IPS-15b (cell line): ENCODE results near the gene POR.

ENCODE experiments used
- H3K27me3 ChIP-seq: one replicate; pipeline ENCODE4 v1.6.1; 2013; ENCODE audit warnings: low read length; ENCODE audit not compliant: control insufficient read depth, insufficient read depth
- H3K36me3 ChIP-seq: one replicate; pipeline ENCODE4 v1.6.1; 2013; ENCODE audit warnings: low read length; ENCODE audit not compliant: control insufficient read depth, insufficient read depth
- H3K4me1 ChIP-seq: one replicate; pipeline ENCODE4 v1.6.1; 2013; ENCODE audit warnings: mild to moderate bottlenecking, low read length; ENCODE audit not compliant: control insufficient read depth, insufficient read depth
- H3K4me3 ChIP-seq: one replicate; pipeline ENCODE4 v1.5.1; 2013; ENCODE audit warnings: low read depth, low read length
- H3K9ac ChIP-seq: one replicate; pipeline ENCODE4 v1.6.1; 2013; ENCODE audit warnings: low read depth, mild to moderate bottlenecking, low read length
- H3K9me3 ChIP-seq: one replicate; pipeline ENCODE4 v1.6.1; 2013; ENCODE audit warnings: mild to moderate bottlenecking, low read length; ENCODE audit not compliant: control insufficient read depth, insufficient read depth

The POR gene

DNA sequence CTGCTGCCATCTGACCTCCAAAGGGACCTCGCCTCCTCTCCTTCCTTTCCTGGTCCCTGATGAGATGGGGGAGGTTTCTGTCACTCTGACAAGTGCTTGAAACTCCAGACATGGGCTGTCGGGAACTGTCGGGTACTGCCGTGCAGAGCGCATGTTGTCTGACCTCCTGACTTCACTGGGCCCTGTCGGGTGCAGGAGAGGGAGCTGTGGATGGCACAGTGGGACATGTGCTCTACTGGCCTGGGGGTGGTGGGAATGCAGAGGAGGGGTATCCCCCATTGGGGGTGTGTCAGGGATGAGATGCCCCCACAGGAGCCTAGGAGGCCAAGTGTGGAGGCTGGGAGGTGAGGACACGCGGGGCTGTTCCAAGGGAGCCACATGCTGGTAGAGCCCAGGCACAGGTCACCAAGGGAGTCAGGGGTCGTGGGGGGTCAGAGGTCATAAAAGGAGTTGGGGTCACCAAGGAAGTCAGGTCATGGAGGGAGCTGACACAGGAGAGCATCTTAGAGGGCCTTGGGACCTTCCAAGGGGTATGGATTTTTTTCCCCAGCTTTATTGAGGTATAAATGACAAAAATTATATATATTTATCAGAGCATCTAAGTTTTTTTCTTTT, 48.5 kb downstream of the POR start:
- Histone ChIP-seq H3K27me3 (no peaks in the 10 kb centered on the region), H3K9me3 (no peaks in the 10 kb centered on the region), H3K4me1 (no peaks in the 10 kb centered on the region), H3K4me3 (no peak overlapping the region), H3K36me3 (peaks cover 13% of the 10 kb centered on the region), H3K9ac (no peak overlapping the region)

DNA sequence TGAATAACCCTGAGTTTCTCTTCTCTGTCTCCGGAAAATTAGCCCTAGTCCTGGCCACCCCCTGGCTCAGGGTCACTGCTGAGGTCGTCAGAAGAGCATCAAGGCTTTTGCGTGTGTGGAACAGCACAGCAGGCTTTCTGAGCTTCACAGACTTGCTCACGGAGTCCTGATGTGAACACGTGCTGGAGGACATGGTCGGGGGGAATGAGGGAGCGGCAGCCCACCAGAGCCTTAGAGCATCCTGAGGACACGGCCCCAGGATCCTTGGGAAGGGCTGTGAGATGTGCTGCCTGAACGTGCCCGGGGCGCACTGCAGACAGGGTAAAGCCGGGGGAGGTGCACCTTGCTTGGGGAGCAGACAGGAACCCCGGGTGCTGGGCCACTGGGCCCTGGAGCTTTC, 50.7 kb downstream of the POR start:
- Histone ChIP-seq H3K27me3 (no peaks in the 10 kb centered on the region), H3K36me3 (peaks cover 11% of the 10 kb centered on the region), H3K4me3 (no peak overlapping the region), H3K9me3 (no peaks in the 10 kb centered on the region), H3K4me1 (no peaks in the 10 kb centered on the region), H3K9ac (no peak overlapping the region)

DNA sequence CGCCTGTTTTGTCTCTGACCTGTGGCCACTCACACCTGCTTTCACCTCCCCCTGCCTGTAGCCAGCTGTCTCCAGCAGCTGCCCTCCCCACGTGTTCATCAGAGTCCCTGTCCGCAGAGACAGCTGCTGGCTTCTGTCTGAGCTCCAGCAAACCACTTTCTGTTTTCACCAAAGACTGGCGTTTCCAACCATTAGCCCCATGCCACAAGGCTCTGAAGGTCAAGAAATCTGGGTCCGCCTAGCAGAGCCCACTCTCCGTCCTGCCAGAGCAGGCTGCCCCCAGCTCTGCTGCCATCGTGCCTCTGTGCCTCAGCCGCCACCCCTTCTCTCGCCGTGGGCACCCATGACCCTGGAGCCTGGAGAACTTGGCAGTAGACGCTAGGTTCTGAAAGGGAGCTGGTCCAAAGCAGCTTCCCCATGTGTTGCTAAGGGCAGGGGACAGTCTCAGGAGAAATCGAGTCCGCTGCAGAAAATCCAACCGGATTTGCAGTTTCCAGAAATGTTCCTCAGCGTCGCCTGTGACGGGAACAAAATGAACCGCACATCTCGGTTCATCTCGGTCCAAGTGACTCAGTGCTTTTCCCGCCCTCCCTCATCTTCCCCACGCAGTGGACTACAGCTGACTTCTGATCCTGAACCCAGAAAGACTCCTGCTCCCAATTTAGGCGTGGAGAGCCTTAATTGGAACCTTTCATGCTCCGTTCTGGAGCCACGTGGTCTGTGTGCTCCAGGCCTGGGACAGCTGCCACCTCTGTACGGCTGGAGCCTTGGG, 51.4 kb downstream of the POR start:
- Histone ChIP-seq H3K27me3 (no peaks in the 10 kb centered on the region), H3K4me1 (no peaks in the 10 kb centered on the region), H3K36me3 (peaks cover 11% of the 10 kb centered on the region), H3K9me3 (no peaks in the 10 kb centered on the region), H3K9ac (no peak overlapping the region), H3K4me3 (no peak overlapping the region)

DNA sequence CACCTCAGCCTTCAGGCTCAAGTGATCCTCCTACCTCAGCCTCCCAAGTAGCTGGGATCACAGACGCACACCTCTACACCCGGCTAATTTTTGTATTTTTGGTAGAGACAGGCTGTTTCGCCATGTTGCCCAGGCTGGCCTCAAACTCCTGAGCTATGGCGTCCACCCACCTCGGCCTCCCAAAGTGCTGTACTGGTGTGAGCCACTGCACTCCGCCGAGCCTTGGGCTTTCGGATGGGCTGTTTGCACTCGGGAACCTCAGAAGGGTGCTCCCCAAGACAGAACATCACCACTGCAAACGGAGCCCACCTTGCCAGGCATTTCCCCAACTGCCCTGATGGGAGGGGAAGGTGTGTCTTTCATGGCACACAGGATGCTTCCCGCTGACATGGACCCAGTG, 52.1 kb downstream of the POR start:
- no peaks in the 10 kb centered on the region for H3K9me3 ChIP-seq
- no peak overlapping the region for H3K9ac ChIP-seq
- H3K4me3 ChIP-seq = no peak overlapping the region
- no peaks in the 10 kb centered on the region for H3K27me3 ChIP-seq
- peaks cover 11% of the 10 kb centered on the region for H3K36me3 ChIP-seq
- H3K4me1 ChIP-seq = no peaks in the 10 kb centered on the region

DNA sequence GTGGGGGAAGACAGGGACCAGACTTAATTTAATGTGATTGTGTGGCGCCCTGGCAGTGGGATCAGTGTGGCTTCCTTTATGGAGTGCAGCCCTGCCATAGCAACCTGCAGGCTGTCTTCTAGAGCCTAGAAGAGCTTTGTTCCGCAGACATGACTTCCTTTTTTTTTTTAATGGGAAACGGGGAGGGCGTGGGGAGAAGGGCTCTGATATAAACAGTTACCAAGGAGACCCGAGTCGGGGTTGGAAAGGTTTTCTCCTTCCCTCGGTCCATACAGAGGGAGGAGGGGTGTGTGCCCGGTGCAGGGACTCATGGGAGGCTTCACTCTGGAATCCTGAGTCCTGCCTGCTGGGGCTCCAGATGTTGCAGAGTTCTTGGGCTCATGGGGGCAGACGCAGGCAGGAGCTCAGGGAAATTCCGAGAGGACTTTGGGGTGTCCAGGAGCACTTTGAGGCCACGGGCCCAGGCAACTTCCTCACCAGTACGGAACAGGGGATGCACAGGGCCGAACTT, 52.6 kb downstream of the POR start:
- Histone ChIP-seq H3K36me3 (peaks cover 13% of the 10 kb centered on the region), H3K9me3 (no peaks in the 10 kb centered on the region), H3K4me3 (no peak overlapping the region), H3K4me1 (no peaks in the 10 kb centered on the region), H3K27me3 (no peaks in the 10 kb centered on the region), H3K9ac (no peak overlapping the region)

DNA sequence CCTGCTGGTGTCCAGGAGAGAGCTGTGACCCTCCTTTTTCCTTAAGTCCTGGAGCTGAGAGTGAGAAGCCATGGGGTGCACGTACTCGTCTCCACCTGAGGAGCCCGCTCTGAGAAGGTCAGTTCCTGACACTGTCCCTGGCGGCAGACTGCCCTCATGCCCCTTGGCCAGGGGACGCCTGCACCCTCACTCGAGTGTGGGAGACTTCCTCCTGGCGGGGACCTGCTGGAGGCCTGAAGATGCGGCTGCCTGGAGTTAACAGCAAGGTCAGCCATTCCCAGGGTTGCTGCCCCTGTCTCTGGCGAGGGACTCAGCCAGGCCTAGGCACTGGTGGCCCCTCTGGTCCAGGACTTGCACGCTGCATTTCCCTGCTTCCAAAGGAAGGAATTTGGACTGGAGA, 53.1 kb downstream of the POR start:
- peaks cover 15% of the 10 kb centered on the region for H3K36me3 ChIP-seq
- no peaks in the 10 kb centered on the region for H3K4me1 ChIP-seq
- H3K27me3 ChIP-seq = no peaks in the 10 kb centered on the region
- H3K4me3 ChIP-seq = no peak overlapping the region
- H3K9me3 ChIP-seq = no peaks in the 10 kb centered on the region
- no peak overlapping the region for H3K9ac ChIP-seq

DNA sequence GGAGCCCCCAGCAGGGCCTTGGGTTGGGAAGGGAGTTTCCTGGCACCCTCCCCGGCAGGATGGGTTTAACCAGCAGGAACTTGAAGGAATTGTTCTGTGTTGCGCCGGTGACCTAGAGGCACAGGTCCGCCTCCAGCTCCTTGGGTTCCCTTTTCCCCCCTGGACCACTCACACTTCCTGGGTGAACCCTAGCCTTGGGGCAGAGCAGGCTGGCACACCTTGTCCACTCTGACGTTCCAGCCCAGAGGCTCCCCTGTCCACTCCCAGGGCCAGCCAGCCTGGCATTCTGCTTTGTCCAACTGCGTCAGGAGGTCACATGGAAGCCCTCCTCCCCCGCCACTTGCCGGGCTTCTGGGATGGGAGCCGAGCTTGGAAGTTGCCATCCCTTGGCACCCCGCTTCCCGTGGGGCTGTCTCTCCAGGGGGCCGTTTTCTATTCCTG, 53.6 kb downstream of the POR start:
- Histone ChIP-seq H3K9me3 (no peaks in the 10 kb centered on the region), H3K9ac (no peak overlapping the region), H3K36me3 (peaks cover 12% of the 10 kb centered on the region), H3K4me3 (no peak overlapping the region), H3K4me1 (no peaks in the 10 kb centered on the region), H3K27me3 (no peaks in the 10 kb centered on the region)

DNA sequence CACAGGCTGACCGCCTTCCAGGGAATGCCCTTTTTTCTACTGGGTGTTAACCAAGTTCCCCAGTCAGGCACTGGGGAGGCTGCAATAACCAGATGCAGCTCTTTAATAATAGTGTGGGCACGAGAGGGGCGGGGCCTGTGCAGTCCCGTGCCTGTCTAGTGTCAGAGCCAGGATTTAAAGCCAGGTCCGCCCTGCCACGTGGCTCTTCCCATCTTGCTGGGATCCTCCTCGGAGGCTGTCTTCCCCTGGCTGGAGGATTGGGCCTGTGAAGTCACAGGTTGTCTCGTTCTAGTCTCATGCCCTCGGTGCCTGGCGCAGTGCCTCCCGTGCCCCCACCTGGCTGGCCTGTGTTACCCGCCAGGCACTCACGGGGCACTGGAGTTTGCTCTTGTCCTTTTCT, 54.2 kb downstream of the POR start:
- no peaks in the 10 kb centered on the region for H3K27me3 ChIP-seq
- H3K9ac ChIP-seq = no peak overlapping the region
- H3K36me3 ChIP-seq = peaks cover 11% of the 10 kb centered on the region
- H3K4me1 ChIP-seq = no peaks in the 10 kb centered on the region
- H3K4me3 ChIP-seq = no peak overlapping the region
- H3K9me3 ChIP-seq = no peaks in the 10 kb centered on the region

DNA sequence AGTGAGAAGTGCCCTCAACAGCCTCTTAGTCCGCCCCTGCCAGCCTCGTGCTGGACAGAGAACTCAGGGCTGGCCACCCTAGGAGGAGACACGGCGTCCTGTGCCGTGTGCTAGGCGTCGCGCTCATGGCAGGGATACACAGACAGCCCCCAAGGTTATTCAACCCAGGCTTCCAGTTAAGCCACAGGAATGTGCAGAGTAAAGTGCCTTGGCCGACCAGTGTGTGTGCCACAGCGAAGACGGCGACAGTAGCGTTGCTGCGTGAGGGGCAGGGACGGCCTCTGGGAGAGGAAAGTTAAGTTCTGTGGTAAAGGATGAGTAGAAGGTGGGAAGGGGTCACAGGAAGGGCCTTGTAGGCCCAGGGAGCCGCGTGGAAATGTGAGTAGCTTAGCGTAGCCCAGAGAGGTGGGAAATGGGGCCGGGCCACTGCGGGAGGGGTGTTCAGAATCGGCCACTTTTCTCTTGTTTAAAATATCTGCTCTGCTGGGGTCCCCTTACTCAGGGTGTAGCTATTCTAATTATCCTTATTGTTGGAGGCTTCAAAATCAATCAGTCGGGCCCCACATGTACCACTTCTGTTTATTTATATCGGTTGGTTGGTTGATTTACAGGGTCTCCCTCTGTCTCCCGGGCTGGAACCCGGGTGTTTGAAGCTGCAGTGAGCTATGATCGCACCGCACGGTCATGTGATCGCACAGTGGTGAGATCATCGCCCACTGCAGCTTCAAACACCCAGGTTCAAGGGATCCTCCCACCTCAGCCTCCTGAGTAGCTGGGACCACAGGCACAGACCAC, 54.9 kb downstream of the POR start:
- Histone ChIP-seq H3K4me3 (no peak overlapping the region), H3K4me1 (no peaks in the 10 kb centered on the region), H3K9me3 (no peaks in the 10 kb centered on the region), H3K27me3 (no peaks in the 10 kb centered on the region), H3K36me3 (peaks cover 11% of the 10 kb centered on the region), H3K9ac (no peak overlapping the region)

DNA sequence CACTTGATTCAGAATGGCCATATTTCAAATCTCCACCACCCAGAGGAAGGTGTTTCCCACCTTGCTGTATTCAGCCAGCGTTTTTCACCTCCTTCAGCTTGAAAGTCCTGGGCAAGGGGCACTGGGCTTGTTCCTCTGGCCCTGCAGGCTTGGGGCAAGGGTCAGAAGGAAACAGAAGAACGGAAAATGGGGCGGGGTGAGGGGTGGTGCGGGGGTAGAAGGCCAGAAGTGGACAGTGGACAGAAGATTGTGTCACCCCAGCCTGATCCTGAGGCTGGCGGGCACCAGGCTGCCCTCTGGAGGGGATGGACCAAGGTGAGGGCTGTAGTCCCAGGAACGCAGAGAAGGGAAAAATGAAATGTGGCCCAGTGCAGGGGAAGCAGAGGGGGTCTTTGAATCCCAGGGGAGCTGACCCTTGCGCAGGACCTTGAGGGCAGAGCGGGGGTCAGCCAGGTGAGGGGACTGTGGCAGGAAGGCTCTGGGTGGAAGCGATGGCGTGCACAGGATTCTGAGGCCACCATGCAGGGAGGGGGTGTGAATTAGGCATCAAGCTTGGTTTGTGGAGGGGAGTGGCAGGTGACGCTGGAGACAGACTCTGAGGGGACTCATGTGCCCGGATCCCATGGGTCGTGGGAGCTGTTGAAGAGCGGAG, 56.5 kb downstream of the POR start:
- no peak overlapping the region for H3K9ac ChIP-seq
- H3K27me3 ChIP-seq = no peaks in the 10 kb centered on the region
- H3K4me1 ChIP-seq = no peaks in the 10 kb centered on the region
- H3K9me3 ChIP-seq = no peaks in the 10 kb centered on the region
- H3K36me3 ChIP-seq = peaks cover 8% of the 10 kb centered on the region
- no peak overlapping the region for H3K4me3 ChIP-seq

DNA sequence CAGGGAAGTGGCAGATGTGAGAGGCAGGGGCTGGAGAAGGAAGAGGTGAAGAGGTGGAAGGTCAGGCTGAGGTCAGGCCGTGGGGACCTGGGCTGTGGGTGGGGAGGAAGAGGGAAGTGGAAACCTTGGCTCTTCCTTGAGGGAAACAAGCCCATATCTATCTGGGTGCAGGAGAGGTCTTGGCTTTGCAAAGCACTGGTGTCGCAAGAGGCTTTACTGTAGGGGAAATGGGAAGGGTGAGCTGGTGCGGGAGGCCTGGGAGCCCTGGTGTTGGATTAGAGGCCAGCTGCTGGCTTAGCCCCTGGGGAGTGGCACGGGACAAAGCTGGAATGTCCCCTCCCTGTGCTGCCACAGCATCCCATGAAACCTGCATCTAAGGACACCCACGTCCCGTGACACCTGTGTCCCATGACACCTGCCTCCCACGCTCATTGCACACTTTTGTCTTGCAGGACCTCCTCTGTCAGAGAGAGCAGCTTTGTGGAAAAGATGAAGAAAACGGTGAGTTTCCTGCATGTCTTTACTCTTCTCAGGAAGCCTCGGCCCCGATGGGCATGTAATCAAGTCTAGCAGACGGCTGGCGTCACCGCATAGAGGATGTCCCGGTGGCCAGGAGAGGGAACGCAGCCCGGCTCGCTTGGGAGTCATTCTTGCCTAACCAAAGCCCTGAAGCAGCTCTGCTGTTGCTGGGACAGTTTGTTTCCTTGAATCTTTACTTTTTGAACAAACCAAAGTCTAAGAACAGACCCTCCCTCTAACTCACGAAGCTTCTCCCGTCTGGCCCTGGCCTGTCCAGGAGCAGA, 57.2 kb downstream of the POR start:
- Histone ChIP-seq H3K9me3 (no peaks in the 10 kb centered on the region), H3K4me3 (no peak overlapping the region), H3K9ac (no peak overlapping the region), H3K4me1 (no peaks in the 10 kb centered on the region), H3K36me3 (peaks cover 12% of the 10 kb centered on the region), H3K27me3 (no peaks in the 10 kb centered on the region)
